Astrocyte (in vitro differentiated cells and primary cell): ENCODE results near the gene CRHR1.

ENCODE experiments used
- EZH2 ChIP-seq: IDR thresholded peaks from 2 replicates; pipeline ENCODE4 v1.6.1; 2012; ENCODE audit warnings: mild to moderate bottlenecking, low read length, inconsistent platforms; ENCODE audit not compliant: insufficient read depth
- TF ChIP-seq, protein P1 (sequence below): IDR thresholded peaks from 2 replicates; pipeline ENCODE4 v1.5.1; 2011; ENCODE audit warnings: low read depth, mild to moderate bottlenecking, inconsistent platforms, low read length, moderate library complexity; ENCODE audit not compliant: insufficient read depth

DNA sequence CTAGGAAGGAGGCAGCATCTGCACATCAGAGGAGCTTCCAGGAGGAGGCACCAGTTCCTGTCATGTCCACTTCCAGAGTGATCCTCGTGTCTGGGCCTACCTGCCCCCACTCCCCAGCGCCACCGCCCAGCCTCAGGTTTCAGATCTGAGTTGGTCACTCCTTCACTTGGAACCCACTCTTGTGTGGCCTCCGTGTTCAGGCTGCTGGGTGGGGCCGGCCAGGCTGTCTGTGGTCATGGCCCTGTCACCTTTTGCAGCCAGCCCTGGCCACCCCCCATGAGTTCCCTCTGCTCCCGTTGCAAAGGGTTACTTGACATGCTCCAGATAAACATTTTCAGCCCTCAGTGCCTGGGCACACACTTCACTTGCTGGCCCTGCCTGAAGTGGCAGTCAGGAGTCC is 33.9 kb downstream of the CRHR1 start:
- TF ChIP-seq, protein P1, sequence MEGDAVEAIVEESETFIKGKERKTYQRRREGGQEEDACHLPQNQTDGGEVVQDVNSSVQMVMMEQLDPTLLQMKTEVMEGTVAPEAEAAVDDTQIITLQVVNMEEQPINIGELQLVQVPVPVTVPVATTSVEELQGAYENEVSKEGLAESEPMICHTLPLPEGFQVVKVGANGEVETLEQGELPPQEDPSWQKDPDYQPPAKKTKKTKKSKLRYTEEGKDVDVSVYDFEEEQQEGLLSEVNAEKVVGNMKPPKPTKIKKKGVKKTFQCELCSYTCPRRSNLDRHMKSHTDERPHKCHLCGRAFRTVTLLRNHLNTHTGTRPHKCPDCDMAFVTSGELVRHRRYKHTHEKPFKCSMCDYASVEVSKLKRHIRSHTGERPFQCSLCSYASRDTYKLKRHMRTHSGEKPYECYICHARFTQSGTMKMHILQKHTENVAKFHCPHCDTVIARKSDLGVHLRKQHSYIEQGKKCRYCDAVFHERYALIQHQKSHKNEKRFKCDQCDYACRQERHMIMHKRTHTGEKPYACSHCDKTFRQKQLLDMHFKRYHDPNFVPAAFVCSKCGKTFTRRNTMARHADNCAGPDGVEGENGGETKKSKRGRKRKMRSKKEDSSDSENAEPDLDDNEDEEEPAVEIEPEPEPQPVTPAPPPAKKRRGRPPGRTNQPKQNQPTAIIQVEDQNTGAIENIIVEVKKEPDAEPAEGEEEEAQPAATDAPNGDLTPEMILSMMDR, result no peak
- no peak for TF ChIP-seq EZH2
